BE2C (cell line): Measurements from ENCODE around the gene HSPA1A.

Source experiments
- DNase-seq: peaks from one replicate; pipeline ENCODE4 v3.0.0-alpha.2; 2020
- H3K27me3 ChIP-seq: fragments of 250-450 bp; sonication (Bioruptor Pico); 2 replicates; pipeline ENCODE4 v1.5.1; 2020; ENCODE audit warnings: mild to moderate bottlenecking
- H3K36me3 ChIP-seq: fragments of 250-450 bp; sonication (Bioruptor Pico); 2 replicates; pipeline ENCODE4 v1.5.1; 2020; ENCODE audit warnings: mild to moderate bottlenecking
- H3K4me1 ChIP-seq: fragments of 250-450 bp; sonication (Bioruptor Pico); 2 replicates; pipeline ENCODE4 v1.5.1; 2020
- H3K4me3 ChIP-seq: 2 replicates; pipeline ENCODE4 v1.5.1; 2011; ENCODE audit warnings: low read depth, low read length
- H3K9me3 ChIP-seq: fragments of 250-450 bp; sonication (Bioruptor Pico); 2 replicates; pipeline ENCODE4 v1.5.1; 2020
- TF ChIP-seq, protein P1 (sequence below): IDR thresholded peaks from 2 replicates; pipeline ENCODE4 v1.5.1; 2012; ENCODE audit warnings: mild to moderate bottlenecking, low read depth, low read length

Gene HSPA1A

DNA sequence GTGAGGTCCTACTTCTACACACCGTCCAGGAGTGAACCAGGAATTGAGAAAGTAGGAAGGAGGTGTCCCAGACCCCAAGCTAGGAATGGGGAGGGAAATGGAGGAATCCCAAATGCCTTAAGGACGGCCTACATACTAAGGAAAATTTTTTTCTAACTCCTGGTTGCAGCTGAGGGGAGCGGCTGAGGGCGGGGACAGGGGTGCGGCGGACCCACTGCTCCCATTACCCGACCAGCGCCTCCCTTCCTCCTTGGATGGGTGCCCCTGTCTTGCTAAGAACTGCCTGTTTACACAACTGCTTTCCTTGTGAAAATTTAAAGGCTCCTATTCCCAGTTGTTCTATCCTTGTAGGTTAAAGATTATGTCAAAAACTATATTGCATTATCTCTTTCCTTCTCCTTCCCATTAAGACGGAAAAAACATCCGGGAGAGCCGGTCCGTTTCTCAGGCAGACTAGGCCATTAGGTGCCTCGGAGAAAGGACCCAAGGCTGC lies 11.5 kb downstream of the HSPA1A start:
- Histone ChIP-seq H3K27me3 (no peaks in the 10 kb centered on the region), H3K4me3 (peak overlapping the region; percentile 69), H3K4me1 (peaks cover 4% of the 10 kb centered on the region; the same call in 1 of the 2 replicates), H3K36me3 (no peaks in the 10 kb centered on the region), H3K9me3 (no peaks in the 10 kb centered on the region)
- TF ChIP-seq, protein P1, sequence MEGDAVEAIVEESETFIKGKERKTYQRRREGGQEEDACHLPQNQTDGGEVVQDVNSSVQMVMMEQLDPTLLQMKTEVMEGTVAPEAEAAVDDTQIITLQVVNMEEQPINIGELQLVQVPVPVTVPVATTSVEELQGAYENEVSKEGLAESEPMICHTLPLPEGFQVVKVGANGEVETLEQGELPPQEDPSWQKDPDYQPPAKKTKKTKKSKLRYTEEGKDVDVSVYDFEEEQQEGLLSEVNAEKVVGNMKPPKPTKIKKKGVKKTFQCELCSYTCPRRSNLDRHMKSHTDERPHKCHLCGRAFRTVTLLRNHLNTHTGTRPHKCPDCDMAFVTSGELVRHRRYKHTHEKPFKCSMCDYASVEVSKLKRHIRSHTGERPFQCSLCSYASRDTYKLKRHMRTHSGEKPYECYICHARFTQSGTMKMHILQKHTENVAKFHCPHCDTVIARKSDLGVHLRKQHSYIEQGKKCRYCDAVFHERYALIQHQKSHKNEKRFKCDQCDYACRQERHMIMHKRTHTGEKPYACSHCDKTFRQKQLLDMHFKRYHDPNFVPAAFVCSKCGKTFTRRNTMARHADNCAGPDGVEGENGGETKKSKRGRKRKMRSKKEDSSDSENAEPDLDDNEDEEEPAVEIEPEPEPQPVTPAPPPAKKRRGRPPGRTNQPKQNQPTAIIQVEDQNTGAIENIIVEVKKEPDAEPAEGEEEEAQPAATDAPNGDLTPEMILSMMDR, result no peak
- no peak for DNase-seq

DNA sequence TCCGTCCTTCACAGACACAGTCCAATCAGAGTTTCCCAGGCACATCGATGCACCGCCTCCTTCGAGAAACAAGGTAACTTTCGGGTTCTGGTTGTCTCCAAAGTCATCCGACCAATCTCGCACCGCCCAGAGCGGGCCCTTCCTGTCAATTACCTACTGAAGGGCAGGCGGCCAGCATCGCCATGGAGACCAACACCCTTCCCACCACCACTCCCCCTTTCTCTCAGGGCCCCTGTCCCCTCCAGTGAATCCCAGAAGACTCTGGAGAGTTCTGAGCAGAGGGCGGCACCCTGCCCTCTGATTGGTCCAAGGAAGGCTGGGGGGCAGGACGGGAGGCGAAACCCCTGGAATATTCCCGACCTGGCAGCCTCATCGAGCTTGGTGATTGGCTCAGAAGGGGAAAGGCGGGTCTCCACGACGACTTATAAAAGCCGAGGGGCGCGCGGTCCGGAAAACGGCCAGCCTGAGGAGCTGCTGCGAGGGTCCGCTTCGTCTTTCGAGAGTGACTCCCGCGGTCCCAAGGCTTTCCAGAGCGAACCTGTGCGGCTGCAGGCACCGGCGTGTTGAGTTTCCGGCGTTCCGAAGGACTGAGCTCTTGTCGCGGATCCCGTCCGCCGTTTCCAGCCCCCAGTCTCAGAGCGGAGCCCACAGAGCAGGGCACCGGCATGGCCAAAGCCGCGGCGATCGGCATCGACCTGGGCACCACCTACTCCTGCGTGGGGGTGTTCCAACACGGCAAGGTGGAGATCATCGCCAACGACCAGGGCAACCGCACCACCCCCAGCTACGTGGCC lies 12.1 kb downstream of the HSPA1A start, which contains the start of gene HSPA1B:
Gene HSPA1B, plus strand, starts transcription at position 453 of the 794 bp plus-strand sequence. Its CDS starts 213 bp downstream, at position 666.
- Histone ChIP-seq H3K9me3 (no peaks in the 10 kb centered on the region), H3K36me3 (no peaks in the 10 kb centered on the region), H3K27me3 (no peaks in the 10 kb centered on the region), H3K4me1 (peaks cover 4% of the 10 kb centered on the region; the same call in 1 of the 2 replicates), H3K4me3 (peak within 1 kb of the TSS; percentile 69)
- peak; percentile 99 for DNase-seq
- TF ChIP-seq, protein P1, result no peak

DNA sequence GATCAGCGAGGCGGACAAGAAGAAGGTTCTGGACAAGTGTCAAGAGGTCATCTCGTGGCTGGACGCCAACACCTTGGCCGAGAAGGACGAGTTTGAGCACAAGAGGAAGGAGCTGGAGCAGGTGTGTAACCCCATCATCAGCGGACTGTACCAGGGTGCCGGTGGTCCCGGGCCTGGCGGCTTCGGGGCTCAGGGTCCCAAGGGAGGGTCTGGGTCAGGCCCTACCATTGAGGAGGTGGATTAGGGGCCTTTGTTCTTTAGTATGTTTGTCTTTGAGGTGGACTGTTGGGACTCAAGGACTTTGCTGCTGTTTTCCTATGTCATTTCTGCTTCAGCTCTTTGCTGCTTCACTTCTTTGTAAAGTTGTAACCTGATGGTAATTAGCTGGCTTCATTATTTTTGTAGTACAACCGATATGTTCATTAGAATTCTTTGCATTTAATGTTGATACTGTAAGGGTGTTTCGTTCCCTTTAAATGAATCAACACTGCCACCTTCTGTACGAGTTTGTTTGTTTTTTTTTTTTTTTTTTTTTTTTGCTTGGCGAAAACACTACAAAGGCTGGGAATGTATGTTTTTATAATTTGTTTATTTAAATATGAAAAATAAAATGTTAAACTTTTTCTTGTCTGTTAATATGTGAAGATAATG lies 14.4 kb downstream of the HSPA1A start:
- TF ChIP-seq, protein P1, result peak; percentile 44
- H3K9me3 ChIP-seq, result no peaks in the 10 kb centered on the region
- peak; percentile 38 for DNase-seq
- H3K27me3 ChIP-seq, result no peaks in the 10 kb centered on the region
- H3K4me1 ChIP-seq, result peaks cover 4% of the 10 kb centered on the region; the same call in 1 of the 2 replicates
- H3K4me3 ChIP-seq, result peak overlapping the region; percentile 86
- peaks cover under 1% of the 10 kb centered on the region; the same call in 1 of the 2 replicates for H3K36me3 ChIP-seq

DNA sequence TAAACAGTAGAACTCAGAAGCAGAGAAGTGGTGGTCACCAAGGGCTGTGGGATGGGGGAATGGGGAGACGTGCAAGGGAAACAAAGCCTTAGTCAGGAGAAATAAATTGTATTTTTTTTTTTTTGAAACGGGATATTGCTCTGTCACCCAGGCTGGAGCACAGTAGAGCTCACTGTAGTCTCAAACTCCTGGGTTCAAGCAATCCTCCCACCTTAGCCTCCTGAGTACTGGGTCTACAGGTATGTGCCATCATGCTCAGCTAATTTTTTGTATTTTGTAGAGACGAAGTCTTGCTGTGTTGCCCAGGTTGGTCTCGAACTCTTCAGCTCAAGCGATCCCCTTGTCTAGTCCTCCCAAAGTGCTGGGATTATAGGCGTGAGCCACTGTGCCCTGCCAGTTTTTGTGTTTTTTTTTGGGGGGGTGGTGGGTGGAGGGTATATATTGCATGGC lies 15.6 kb downstream of the HSPA1A start:
- Histone ChIP-seq H3K9me3 (no peaks in the 10 kb centered on the region), H3K4me1 (peaks cover 4% of the 10 kb centered on the region; the same call in 1 of the 2 replicates), H3K27me3 (no peaks in the 10 kb centered on the region), H3K4me3 (peak overlapping the region; percentile 86), H3K36me3 (peaks cover 4% of the 10 kb centered on the region)
- no peak for DNase-seq
- TF ChIP-seq, protein P1, result no peak

DNA sequence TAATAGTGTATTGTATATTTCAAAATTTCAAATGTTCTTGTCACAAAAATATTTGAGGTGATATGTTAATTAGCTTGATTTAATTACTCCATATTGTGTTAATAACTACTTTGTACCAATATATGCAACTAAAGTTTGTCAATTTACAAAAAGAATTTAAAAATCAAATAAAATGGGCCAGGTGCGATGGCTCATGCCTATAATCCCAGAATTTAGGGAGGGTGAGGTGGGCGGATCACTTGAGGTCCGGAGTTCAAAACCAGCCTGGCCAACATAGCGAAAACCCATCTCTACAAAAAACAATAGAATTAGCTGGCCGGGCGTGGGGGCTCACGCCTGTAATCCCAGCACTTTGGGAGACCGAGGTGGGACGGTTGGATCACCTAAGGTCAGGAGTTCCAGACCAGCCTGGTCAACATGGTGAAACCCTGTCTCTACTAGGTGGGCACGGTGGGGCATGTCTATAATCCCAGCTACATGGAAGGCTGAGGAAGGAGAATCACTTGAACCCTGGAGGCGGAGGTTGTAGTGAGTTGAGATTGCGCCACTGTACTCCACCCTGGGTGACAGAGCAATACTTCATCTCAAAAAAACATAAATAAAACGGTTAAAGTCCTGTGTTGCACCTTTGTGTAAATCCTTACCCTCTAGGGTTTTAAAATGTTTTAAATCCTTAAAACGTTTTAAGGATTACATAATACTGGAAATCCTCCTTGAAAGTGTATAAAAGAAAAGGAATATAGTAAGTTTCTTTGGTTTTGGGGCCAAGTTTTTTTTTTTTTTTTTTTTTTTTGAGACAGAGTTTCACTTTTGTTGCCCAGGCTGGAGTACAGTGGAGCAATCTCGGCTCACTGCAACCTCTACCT lies 16.2 kb downstream of the HSPA1A start:
- no peak for DNase-seq
- Histone ChIP-seq H3K4me3 (peak overlapping the region; percentile 86; the same call in 1 of the 2 replicates), H3K36me3 (peaks cover 10% of the 10 kb centered on the region), H3K4me1 (0 out of 2 replicates have a peak, but pooled peaks cover under 1% of the 10 kb centered on the region), H3K27me3 (no peaks in the 10 kb centered on the region), H3K9me3 (no peaks in the 10 kb centered on the region)
- TF ChIP-seq, protein P1, result no peak
